GM21367 (cell line): ENCODE results near the gene S1PR3.

ENCODE experiments used
- ATAC-seq: cut with Tn5 transposase; IDR thresholded peaks from one replicate; pipeline ENCODE4 v1.9.1; 2021; ENCODE audit not compliant: unreplicated experiment

S1PR3 gene

DNA sequence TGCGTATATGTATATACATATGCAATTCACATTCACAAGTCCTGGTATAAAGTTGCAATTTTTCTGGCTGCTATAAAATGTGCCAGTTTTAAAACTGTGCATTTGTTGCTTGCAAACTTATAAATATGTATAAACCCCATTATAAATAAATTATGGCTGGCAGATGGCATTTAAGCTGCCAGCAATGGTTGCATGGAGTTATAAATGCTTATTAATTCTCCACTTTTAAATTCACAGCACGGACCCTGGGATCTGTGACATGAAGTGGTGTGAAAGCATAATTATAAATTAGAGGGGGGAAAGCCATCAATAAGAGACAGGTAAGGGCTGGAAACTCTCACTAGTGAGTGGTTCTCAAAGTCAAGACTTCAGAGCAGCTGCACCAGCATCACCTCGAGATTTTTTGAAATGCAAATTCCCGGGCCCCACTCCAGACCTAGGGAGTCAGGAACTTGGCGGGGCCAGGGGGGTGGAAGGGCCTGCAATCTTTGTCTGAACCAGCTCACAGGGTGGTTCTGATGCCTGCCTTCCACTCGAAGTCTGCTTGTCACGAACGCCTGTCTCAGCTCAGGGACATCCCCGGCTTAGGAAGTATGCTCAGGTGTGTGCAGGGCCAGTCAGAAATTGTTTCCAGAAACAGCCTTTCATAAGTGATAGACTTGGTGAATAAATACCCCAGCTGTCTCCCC is 16.9 kb downstream of the S1PR3 start:
- no peak for ATAC-seq

DNA sequence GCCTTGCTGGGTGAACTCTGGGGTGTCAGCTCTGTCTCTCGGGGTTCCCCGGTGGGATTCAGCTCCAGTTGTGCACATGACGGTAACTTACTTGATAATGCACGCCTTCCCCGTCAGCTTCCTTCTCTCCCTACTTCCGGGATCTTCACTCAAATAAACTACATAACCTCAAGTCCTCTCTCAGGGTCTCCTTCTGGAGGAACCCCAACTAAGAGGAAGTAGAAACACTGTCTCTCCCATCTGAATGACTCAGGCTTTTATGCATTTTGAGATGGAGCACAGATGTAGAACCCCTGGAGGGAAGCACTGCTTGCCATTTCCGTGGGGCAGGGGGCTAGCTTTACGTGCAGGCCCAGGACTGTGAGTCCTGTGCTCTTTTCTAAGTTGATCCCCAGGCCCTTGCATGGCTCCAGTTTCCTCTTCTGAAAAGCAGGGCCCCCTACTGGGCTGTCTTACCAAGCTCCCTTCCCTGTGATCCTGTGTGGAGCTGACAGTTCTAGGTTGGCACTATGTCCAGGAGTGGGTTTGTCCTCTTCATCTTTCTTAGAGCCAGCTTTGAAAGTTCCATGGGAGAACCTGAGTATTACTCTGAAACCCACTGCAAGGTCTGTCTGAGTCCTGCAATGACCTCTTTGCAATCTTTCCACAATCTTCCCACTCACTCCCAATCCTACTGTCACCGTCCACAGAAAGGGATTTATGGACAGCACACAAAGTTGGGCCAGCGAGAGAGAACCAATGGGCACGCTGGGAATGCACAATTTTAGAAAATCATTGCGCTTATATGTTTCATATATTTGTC is 17.7 kb downstream of the S1PR3 start:
- ATAC-seq = no peak

DNA sequence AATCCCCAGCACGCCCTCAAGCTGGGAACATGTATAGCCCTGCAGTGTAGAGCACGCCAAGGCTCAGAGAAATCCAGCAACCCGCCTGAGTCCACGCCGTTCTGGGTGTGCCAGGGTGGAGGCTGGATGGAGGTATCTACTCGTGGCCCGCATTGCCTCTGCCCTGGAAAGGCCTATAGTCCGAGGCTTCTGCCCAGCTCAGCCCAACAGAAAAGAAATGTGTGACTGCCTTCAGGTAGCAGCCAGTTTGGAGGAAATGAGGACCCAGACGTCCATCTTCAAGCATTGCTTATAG is 18.2 kb downstream of the S1PR3 start:
- ATAC-seq = no peak

DNA sequence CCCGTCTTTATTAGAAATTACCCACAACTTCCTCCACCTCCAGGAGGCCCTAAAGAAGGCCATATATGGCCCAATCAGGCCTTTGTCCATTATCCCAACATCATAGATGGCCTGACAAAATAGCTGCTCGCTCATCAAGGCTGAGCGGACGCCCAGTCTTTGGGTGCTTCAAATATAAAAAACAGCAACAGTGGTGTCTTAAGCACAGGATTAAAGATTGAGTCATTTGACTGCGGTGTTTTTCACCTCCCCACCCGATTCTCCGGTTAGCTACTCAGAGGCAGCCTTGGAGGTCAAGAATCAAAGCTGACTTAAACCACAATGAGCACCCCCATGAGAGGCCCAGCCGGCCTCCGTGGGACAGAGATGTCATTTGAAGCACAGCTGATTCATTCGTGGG is 18.8 kb downstream of the S1PR3 start:
- ATAC-seq = no peak

DNA sequence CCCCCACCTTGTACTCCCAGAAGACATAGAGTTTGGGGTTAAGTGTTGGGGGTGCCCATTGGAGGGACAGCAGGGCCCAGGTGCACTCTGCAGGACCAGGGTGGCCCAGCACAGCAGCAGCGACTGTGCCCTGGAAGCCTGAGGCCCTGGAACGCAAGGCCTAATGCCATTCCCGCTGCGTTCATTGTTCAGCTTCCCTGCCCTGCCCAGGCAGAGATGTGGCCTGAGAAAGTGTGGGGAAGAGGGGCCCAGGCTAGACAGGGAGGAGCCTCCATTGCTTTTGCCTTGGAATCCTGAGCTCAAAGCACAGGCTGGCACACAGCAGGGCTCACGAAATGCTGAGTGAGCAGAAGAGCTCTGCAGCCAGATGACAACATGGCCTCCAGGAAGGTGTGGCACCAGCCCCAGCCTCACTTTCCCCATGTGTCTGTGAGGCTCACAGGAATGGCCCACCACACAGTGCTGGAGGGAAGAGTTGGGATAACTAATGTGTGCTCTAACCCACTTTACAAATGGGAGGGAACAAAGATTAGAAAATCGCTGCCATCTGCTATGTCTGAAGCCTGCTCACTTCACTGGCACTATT is 19.4 kb downstream of the S1PR3 start:
- no peak for ATAC-seq

DNA sequence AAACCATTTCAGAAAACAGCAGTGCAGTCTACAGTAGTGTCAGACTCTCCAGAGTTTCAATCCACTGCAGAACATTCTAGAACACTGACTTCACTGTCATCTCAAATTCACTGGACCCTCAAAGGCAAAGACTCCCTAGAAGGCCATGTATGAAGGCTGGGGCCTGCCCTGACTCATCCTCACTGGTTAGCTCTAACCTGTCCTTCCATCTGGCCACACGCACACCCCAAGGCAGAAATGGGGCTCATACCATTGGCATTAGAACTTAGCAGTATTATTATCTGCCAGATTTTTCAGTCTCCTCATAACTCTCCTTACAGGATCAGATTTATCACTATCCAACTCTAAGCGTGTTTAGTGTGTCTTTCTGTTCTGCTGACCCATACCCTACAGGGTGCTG is 20.4 kb downstream of the S1PR3 start:
- no peak for ATAC-seq

DNA sequence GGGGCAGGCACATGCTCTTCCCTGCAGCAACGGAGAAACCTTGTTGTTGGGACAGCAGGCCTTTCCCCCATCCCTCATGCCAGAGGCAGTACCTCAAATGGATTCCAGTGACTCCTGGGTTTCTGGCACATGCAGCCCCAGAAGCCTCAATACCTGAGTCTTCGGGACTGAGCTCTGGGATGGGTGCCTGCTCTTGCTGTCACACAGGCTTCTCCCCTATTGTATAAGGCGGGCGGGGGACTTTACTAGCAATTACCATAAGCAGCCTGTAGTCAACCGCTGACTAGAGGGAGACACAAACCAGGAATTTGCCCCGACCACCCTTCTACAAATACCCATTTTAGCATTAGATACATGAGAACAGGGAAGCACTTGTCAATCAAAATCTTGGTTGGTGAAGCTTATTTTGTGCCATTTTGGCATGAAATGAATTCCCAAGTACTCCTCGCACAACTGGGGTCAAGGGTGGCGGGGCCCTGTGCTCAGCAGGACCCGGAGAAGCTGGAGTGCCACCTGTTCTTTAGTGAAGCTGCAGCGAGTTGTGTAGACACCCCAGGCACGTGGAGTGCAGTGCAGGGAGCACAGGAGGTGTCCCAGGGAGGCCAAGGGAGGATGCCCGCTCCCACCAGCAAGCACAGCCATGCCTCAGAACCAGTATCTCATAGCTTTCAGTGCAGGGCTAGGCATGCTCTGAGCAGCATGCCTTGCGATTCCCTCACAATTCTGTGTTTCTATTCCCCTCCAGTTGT is 21.2 kb downstream of the S1PR3 start:
- ATAC-seq = no peak

DNA sequence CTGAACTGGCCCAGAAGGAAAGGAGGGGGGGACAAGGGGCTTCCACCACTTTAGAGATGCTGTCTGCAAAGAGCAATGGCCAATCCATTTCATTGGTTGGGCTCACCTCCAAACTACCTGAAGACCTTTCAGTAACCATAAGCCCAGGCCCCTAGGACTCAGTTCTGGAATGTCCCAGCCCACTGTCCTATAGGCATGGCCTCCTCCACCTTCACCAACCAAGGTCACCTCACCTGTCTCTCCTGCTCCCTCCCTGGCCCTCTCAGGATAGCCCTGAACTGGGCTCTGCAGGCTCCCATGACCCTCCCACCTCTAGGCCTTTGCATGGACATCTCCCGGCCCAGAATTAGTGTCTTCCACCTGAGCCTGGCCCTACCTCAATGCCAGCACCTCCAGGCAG is 22.4 kb downstream of the S1PR3 start:
- no peak for ATAC-seq

DNA sequence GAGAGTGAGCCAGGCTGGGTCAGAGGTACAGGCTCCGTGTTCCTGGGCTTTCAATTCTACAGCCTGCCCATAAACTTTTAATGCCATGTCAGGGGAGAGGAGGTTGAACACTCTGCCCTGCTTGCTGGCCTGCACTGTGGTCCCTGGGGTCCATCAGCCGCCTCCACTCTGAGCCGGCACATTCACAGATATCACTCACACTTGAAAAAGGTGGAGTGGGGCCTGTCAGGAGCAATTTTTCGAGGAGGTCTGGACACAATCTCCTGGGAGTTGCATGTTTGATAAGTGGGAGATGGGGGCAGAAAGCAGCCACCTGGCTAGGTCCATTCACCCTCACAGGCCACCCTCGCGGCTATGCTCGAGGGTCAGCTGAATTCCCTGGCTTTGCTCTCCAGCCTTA is 22.9 kb downstream of the S1PR3 start:
- ATAC-seq = no peak

DNA sequence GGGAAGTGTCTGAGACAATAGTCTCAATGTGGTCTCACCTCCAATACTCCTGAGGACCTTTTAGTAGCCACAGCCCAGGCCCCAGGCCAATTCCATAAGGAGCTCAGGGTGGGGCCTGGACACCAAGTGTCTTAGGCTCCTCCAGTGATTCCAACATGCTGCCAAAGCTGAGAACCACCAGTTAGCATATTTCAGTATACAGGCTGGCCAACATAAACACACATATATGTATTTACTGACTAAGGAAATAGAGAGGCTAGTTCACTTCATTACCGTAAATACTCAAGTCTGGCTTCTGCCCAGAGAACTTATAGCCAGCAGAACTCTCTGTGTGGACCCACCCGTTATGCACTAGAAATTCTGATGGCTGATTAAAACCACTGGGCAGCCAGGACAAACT is 24.1 kb downstream of the S1PR3 start:
- ATAC-seq = no peak

DNA sequence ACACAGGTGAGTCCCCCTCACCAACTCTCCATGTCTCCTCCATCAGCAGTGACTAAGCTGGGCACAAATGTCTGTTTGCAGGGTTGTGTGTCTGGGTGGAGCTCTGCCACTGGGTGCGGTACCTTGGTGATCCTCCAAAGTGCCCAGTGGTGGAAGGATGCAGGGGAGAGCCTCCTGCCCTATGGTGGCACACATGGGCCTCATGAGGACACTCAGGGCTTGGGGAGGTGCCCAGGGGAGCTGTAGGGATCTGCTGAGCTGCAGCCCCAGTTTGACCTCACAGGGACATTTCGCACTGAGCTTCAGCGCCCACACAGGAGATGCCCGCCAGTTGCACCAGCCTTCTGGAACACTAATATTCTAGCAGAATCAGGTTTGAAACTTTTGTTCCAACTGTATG is 29.5 kb downstream of the S1PR3 start:
- ATAC-seq = no peak

DNA sequence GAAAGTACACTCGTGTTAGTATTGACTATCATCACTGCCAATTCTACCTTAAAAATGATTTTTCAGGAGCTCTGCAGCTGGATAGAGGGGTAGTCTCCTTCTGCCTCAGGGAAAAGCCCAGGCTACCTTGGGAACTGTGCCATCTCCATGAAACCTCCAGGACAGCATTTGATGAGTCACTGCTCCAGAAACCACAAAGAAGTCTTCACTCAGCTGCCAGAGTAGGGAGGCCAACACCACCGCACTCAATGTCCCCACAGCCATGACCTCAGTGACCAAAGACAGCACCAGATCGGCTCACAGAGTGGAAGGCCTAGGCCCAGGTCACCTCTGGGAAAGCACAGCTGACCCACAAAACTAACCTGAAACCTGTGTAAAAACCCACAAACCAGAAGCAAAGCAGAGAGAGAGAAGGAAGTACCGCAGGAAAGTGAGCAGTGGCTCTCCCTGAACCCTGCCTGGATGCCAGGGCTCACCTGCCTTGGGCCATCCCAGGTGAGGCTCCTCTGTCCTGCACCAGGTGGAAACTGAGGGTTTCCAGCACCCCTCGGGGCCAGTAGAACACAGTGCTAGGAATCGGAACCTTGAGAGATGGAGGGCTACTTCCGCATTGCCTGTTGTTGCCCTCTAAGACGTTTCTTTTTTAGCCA is 30.0 kb downstream of the S1PR3 start:
- ATAC-seq = no peak

DNA sequence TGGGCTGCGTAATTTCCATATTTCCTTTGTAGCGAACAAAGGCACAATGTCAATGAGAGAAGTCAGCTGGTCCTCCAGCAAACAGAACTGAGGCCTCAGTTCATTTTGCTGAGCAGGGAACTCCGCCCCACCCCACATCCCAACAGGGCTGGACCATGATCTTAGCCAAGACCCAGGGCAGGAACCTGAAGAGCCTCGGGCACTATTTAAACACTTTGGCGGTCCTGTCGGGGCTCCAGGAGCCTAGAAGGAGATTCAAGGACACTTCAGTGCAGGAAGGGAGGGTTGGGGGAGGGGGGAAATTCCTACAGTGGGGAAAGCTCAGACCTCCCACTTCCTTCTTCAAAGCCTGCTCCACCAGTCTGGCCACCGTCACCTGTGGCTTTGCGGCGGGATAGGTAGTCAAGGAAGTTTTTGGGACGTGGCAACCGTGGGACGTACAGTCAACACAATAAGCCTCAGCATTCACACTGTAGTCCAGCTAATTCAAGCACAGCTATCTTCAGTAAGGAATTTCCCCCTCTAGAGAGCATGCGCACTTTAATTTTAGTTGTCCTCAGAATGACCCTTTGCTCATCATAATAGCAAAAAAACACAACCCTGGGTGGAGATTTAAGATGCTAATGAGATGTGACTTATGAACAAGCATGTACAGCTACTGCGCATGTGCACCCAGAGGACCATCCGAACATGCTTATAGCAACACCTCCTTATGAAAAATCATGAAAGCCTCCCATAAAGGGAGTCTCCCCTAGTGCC is 30.9 kb downstream of the S1PR3 start:
- no peak for ATAC-seq

DNA sequence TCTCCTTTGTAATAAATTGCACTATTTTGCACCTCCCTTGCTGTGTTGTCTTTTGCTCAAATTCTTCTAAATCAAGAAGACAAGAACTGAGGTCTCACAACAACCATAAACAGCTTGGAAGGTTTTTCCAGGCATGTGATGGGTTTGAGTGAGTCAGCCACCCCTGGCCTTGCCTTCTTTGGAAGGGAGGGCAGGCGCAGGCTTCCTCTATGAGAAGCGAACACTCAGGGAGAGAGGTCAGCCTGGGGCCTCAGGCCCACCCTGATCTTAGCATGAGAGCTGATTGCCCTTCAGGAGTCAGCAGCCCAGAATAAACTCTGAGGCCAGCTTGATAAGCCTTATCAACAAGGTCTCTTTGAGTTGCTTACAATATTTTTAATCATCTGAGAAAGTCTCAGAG is 31.6 kb downstream of the S1PR3 start:
- no peak for ATAC-seq

DNA sequence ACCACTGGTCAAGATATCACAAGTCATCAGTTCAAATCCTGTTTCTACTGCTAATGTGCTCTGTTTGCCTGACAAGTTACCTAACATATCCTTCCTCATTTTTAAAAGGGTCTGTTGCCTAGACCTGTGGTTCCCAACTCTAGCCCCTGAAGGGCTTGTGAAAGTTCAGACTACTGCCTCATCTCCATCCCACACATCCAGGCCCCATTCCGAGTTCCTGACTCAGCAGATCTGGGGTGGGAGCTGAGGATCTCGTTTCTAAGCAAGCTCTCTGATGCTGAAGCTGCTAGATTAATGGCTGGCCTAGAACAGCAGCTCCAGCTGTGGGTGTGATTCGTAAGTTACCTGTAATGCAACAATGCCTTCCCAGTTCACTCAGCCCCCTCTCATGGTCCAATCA is 32.5 kb downstream of the S1PR3 start:
- ATAC-seq = no peak

DNA sequence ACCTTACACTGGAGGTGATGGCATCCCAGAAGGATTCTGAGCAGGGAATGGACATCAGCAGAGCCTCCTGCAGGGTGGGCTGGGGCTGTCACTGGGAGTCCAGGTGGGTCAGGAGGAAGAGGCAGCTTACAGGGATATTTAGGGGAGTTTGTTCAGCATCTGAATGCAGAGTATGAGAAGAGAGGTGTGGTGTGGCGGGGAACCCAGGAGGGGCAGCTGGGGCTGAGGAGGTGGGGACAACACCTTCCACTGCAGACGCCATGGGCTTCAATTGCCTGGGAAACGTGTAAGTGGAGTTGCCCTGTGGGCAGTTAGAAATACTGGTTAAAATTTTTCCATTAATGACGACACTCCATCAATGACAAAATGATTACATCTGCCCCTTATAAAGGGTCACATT is 33.5 kb downstream of the S1PR3 start:
- ATAC-seq = no peak

DNA sequence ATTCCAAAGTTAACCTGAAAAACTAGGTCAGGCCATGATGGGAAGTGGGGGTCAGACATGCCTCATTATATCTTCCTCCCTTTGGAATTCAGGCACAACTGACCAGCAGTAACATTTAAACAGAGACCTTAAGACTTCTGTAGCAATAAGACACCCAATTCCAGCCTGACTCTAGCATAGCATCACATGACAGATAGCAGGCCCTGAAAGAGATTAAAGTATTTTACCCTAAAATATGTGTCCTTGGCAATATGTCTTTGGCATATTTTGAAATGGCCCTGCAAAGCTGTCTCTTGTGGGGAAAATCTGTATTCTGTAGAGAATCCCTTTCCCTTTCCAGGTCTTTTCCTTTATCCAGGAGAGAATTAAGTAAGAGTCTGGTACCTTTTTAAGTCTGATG is 34.3 kb downstream of the S1PR3 start:
- no peak for ATAC-seq

DNA sequence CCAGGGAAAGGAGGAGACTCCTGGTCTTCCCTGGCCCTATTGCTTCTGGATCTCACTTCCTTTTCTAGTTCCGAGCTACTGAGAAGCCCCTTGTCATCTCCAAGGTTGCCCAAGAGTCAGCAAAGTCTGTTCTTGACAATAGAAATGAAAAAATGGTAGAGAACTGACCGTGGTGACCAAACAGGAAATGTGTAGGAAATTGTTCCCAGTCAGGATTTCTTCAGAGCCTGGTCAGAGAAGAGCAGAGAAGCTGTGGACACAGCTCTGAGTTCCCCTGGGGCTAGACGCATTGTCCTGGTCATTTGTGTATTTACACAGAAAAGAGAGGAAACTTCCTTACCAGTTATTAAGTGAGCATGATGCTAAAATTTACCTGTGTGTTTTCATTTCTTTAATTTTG is 35.6 kb downstream of the S1PR3 start:
- no peak for ATAC-seq

DNA sequence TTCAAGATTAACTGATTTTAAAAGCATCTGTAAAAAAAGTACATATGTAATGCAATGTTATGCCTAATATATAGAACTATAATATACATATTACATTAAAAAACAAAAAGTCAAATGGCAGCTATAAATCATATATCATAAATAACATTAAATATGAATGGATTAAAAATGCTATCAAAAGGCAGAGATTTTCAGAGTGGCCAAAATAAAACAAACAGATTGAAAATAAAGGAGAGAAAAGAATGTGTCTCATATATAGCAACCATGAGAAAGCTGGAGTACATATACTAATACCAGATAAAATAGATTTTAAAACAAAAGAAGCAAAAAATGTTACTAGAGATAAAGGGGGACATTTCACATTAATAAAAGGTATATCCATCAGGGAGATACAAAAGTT is 38.5 kb downstream of the S1PR3 start:
- ATAC-seq = no peak

DNA sequence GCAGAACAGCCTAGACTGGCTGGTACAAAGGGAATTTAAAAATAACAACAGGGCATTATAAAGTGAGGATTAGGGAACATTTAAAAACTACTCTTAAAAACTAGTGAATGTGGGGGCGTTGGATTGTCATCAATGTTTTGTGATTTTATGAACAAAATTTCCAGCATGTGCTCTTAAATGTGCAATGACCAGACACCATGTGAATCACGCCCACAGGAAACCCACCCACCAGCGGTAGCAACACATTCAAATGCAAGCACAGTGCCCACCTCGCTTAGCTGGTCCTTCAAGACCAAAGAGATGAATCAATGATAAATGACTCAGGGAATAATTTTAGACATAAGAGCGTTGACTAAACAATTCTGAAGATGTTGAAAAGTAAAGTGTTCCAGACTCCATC is 40.9 kb downstream of the S1PR3 start:
- ATAC-seq = no peak

DNA sequence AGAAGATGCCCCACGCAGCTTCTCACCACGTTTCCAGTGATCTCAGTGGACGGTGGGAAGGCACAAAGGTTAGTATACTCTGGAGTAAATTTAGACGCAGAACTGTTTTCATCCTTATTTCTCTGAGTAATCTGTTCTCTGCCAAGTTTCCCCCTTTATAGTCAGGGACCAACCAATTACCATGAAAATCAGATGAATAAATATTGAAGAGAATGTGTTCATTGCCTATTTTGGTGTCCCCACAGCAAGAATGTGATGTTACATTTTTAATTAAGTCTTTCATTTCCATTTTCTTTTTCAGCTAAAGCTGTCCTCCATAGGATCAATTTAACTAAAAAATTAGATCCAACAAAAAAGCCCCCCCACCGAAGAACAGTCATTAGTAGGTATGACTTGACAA is 41.4 kb downstream of the S1PR3 start:
- ATAC-seq = no peak
